ENCODE results near the gene TENM3. TPM values are rescaled to one million over a fixed set of nuclear protein-coding genes. Genes with fewer than 3 reads are reported as not detected.

TENM3 gene
- polyA plus RNA-seq, 1 of the 3 experiments (the other 2 are of a cell fraction): 10.4 TPM

DNA sequence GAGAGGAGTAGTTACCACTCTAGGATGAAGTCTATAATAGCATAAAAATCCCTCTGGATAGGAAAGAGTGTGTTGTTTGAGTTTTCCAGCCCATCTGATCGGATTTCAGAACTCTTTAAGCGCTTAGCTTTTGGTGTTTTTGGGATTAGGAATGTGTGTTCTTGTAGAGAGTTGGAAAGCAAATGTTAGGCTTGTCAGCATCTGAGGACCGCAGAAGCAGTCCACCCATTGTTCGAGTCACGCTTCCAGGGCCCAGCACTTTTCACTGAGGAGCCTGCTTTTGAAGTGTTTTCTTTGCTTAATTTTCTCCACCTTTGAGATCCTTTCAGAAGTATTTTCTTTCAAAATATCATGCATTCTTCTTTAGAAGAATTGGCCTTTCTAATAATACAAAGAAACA, 306.2 kb downstream of the TENM3 start:
- H3K27ac ChIP-seq (ENCODE audit: low read depth in 2 of 2, low read length in 1 of 2): no peak overlapping the region
- ChIA-PET CTCF (no interaction called here), POLR2A (no interaction called here)
- H3K9ac ChIP-seq: no peak overlapping the region
- H3K9me3 ChIP-seq: no peaks in the 10 kb centered on the region
- no peaks in the 10 kb centered on the region for H3F3A ChIP-seq (replicated peaks; ENCODE audit: insufficient read depth)
- no peaks in the 10 kb centered on the region for H3K79me2 ChIP-seq (ENCODE audit: insufficient read depth)
- H3K4me2 ChIP-seq: no peak overlapping the region
- no peaks in the 10 kb centered on the region for H3K9me2 ChIP-seq
- no peak overlapping the region for H3K4me3 ChIP-seq (ENCODE audit: low read depth in 2 of 2, low read length in 1 of 2)
- no peak overlapping the region for H2AFZ ChIP-seq (ENCODE audit: low read depth)
- H4K20me1 ChIP-seq (ENCODE audit: insufficient read depth): no peaks in the 10 kb centered on the region
- no peaks in the 10 kb centered on the region for H3K27me3 ChIP-seq (ENCODE audit: insufficient read depth)
- H3K4me1 ChIP-seq (ENCODE audit: control insufficient read depth in 1 of 2, insufficient read depth in 2 of 2, low read depth in 1 of 2, low read length in 1 of 2): no peaks in the 10 kb centered on the region
- no peak for TF ChIP-seq ELF1 (IDR thresholded peaks at IDR 0.05)
- TF ChIP-seq EP300 (IDR thresholded peaks at IDR 0.05; ENCODE audit: borderline replicate concordance in 1 of 2, low read depth in 1 of 2, low read length in 1 of 2): no peak
- no peak for TF ChIP-seq USF2 (IDR thresholded peaks at IDR 0.05; ENCODE audit: borderline replicate concordance, low read depth, low read length)
- no peak for TF ChIP-seq FOXJ3 (CRISPR knock-in tag; IDR thresholded peaks at IDR 0.05)
- TF ChIP-seq, protein P1, sequence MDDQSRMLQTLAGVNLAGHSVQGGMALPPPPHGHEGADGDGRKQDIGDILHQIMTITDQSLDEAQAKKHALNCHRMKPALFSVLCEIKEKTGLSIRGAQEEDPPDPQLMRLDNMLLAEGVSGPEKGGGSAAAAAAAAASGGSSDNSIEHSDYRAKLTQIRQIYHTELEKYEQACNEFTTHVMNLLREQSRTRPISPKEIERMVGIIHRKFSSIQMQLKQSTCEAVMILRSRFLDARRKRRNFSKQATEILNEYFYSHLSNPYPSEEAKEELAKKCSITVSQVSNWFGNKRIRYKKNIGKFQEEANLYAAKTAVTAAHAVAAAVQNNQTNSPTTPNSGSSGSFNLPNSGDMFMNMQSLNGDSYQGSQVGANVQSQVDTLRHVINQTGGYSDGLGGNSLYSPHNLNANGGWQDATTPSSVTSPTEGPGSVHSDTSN (IDR thresholded peaks at IDR 0.05): no peak
- TF ChIP-seq SIN3A (IDR thresholded peaks at IDR 0.05; ENCODE audit: borderline replicate concordance, low read depth, low read length): no peak
- no peak for TF ChIP-seq FOXM1 (IDR thresholded peaks at IDR 0.05; ENCODE audit: low read depth)
- TF ChIP-seq ZBTB33 (IDR thresholded peaks at IDR 0.05; ENCODE audit: borderline replicate concordance, low read depth): no peak
- TF ChIP-seq GATA2 (CRISPR knock-in tag; IDR thresholded peaks at IDR 0.05): no peak
- TF ChIP-seq NRF1 (IDR thresholded peaks at IDR 0.05; ENCODE audit: low read depth, low read length): no peak
- TF ChIP-seq REST (IDR thresholded peaks at IDR 0.05; ENCODE audit: low read depth, low read length): no peak
- no peak for TF ChIP-seq USF1 (IDR thresholded peaks at IDR 0.05; ENCODE audit: borderline replicate concordance, low read depth)
- no peak for TF ChIP-seq IRF3 (IDR thresholded peaks at IDR 0.05; ENCODE audit: low read depth, low read length)
- TF ChIP-seq GABPA (IDR thresholded peaks at IDR 0.05; ENCODE audit: low read depth): no peak
- no peak for TF ChIP-seq CHD2 (IDR thresholded peaks at IDR 0.05; ENCODE audit: low read length, partially characterized antibody)
- no peak for TF ChIP-seq JUND (IDR thresholded peaks at IDR 0.05)
- H3K36me3 ChIP-seq (replicated peaks in 1 of 2; ENCODE audit: control insufficient read depth in 1 of 2, insufficient read depth in 2 of 2, low read length in 1 of 2): no peaks in the 10 kb centered on the region
- no peak for DNase-seq
- WGBS (ENCODE audit: low lambda C conversion rate): 93% methylated on average over 5 of the region's 5 CpGs
